OCI-LY1 (cell line): Measurements from ENCODE around the gene TCTN2.

Source experiments
- CTCF ChIP-seq: fragments of 200-600 bp; sonication (generic), shearing (Covaris generic); IDR thresholded peaks from 2 replicates; pipeline ENCODE4 v1.5.1; 2017; ENCODE audit warnings: mild to moderate bottlenecking, antibody characterized with exemption, low read length, moderate library complexity, mixed read lengths
- EZH2 ChIP-seq: fragments of 200-600 bp; sonication (generic), shearing (Covaris generic); IDR thresholded peaks from 2 replicates; pipeline ENCODE4 v1.8.0; 2017; ENCODE audit warnings: borderline replicate concordance, mixed run types, mild to moderate bottlenecking, antibody characterized with exemption, low read length, moderate library complexity, mixed read lengths

- TF ChIP-seq CTCF: no peak
- TF ChIP-seq EZH2: no peak
Measured at GRCh38 chr12:123726962-123727361, 56.0 kb downstream of the TCTN2 start.
